Measurements from ENCODE around the gene ENPEP. TPM values are rescaled to one million over a fixed set of nuclear protein-coding genes. Genes with fewer than 3 reads are reported as not detected.

The ENPEP gene
- total and polyA plus RNA-seq, 4 donors: 4.5 to 41.5 (median 25.5) TPM

DNA sequence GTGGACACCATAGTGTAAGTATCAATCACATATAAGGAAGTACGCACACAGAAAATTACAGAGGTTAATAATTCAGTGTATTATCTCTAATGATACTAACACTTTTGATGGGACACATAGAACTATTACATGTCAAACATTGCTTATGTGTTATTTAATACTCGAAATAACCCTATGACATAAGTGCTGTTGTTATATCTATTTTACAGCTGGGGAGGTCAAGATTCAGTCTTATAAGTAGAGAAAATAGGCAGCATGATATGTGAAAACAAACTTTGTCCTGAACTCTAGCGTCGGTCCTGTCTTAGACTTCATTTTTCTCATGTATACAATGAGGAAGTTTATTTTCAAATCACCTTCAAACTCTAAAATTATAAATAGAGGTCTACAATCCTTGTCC is 23.2 kb downstream of the ENPEP start:
- Histone ChIP-seq H3K27me3 (ENCODE audit: control insufficient read depth in 4 of 4, insufficient read depth in 4 of 4, low read length in 3 of 4) (no peaks in the 10 kb centered on the region), H3K27ac (ENCODE audit: low read depth in 1 of 2, low read length in 2 of 2) (no peak overlapping the region), H3K36me3 (ENCODE audit: control insufficient read depth in 4 of 4, insufficient read depth in 3 of 4, low read depth in 1 of 4, low read length in 3 of 4) (peaks cover 0 to 8% (median under 1%) of the 10 kb centered on the region in 4 donors), H3K4me1 (ENCODE audit: control insufficient read depth in 4 of 4, insufficient read depth in 4 of 4, low read length in 3 of 4) (peaks cover 0 to 7% (median 2%) of the 10 kb centered on the region in 4 donors), H3K4me3 (ENCODE audit: low read depth in 1 of 3, low read length in 3 of 3) (no peak overlapping the region), H3K9ac (ENCODE audit: low read depth in 1 of 2, low read length in 2 of 2) (no peak overlapping the region), H3K9me3 (ENCODE audit: control insufficient read depth in 4 of 4, low read length in 3 of 4) (no peaks in the 10 kb centered on the region)
- TF ChIP-seq NR2F2 (IDR thresholded peaks at IDR 0.05) (no peak), MAX (IDR thresholded peaks at IDR 0.05) (no peak), GABPA (IDR thresholded peaks at IDR 0.05 in 1 of 2, conservative IDR thresholded peaks at IDR 0.05 in 1 of 2) (no peak), HNF4A (conservative IDR thresholded peaks at IDR 0.05) (no peak), TAF1 (conservative IDR thresholded peaks at IDR 0.05) (no peak), RXRA (IDR thresholded peaks at IDR 0.05) (no peak), FOXA1 (IDR thresholded peaks at IDR 0.05) (no peak)
- TF ChIP-seq, protein P1, sequence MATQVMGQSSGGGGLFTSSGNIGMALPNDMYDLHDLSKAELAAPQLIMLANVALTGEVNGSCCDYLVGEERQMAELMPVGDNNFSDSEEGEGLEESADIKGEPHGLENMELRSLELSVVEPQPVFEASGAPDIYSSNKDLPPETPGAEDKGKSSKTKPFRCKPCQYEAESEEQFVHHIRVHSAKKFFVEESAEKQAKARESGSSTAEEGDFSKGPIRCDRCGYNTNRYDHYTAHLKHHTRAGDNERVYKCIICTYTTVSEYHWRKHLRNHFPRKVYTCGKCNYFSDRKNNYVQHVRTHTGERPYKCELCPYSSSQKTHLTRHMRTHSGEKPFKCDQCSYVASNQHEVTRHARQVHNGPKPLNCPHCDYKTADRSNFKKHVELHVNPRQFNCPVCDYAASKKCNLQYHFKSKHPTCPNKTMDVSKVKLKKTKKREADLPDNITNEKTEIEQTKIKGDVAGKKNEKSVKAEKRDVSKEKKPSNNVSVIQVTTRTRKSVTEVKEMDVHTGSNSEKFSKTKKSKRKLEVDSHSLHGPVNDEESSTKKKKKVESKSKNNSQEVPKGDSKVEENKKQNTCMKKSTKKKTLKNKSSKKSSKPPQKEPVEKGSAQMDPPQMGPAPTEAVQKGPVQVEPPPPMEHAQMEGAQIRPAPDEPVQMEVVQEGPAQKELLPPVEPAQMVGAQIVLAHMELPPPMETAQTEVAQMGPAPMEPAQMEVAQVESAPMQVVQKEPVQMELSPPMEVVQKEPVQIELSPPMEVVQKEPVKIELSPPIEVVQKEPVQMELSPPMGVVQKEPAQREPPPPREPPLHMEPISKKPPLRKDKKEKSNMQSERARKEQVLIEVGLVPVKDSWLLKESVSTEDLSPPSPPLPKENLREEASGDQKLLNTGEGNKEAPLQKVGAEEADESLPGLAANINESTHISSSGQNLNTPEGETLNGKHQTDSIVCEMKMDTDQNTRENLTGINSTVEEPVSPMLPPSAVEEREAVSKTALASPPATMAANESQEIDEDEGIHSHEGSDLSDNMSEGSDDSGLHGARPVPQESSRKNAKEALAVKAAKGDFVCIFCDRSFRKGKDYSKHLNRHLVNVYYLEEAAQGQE (IDR thresholded peaks at IDR 0.05): no peak
- DNase-seq (ENCODE audit: low spot score): no peak
- WGBS: 66% methylated on average over 4 of the region's 4 CpGs

DNA sequence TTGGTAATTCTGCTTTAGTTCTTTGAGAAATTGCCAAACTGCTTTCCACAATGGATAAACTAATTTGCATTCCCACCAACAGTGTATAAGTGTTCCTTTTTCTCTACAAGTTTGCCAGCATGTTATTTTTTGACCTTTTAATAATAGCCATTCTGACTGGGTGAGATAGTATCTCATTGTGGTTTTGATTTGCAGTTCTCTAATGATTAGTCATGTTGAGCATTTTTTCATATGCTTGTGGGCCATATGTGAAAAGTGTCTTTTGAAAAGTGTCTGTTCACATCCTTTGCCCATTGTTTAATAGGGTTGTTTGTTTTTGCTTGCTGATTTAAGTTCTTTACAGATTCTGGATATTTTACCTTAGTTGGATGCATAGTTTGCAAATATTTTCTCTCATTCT is 25.9 kb downstream of the ENPEP start:
- Histone ChIP-seq H3K27ac (ENCODE audit: low read depth in 1 of 2, low read length in 2 of 2) (no peak overlapping the region), H3K9me3 (ENCODE audit: control insufficient read depth in 4 of 4, low read length in 3 of 4) (no peaks in the 10 kb centered on the region), H3K4me1 (ENCODE audit: control insufficient read depth in 4 of 4, insufficient read depth in 4 of 4, low read length in 3 of 4) (peaks cover 0 to 13% (median 3%) of the 10 kb centered on the region in 4 donors), H3K9ac (ENCODE audit: low read depth in 1 of 2, low read length in 2 of 2) (no peak overlapping the region), H3K36me3 (ENCODE audit: control insufficient read depth in 4 of 4, insufficient read depth in 3 of 4, low read depth in 1 of 4, low read length in 3 of 4) (peaks cover 0 to 5% (median 0%) of the 10 kb centered on the region in 4 donors), H3K4me3 (ENCODE audit: low read depth in 1 of 3, low read length in 3 of 3) (no peak overlapping the region), H3K27me3 (ENCODE audit: control insufficient read depth in 4 of 4, insufficient read depth in 4 of 4, low read length in 3 of 4) (no peaks in the 10 kb centered on the region)
- DNase-seq (ENCODE audit: low spot score): no peak
- no peak for TF ChIP-seq GABPA (IDR thresholded peaks at IDR 0.05 in 1 of 2, conservative IDR thresholded peaks at IDR 0.05 in 1 of 2)
- TF ChIP-seq, protein P1 (IDR thresholded peaks at IDR 0.05): no peak
- no peak for TF ChIP-seq RXRA (IDR thresholded peaks at IDR 0.05)
- TF ChIP-seq NR2F2 (IDR thresholded peaks at IDR 0.05): no peak
- TF ChIP-seq FOXA1 (IDR thresholded peaks at IDR 0.05): no peak
- TF ChIP-seq, protein P2, sequence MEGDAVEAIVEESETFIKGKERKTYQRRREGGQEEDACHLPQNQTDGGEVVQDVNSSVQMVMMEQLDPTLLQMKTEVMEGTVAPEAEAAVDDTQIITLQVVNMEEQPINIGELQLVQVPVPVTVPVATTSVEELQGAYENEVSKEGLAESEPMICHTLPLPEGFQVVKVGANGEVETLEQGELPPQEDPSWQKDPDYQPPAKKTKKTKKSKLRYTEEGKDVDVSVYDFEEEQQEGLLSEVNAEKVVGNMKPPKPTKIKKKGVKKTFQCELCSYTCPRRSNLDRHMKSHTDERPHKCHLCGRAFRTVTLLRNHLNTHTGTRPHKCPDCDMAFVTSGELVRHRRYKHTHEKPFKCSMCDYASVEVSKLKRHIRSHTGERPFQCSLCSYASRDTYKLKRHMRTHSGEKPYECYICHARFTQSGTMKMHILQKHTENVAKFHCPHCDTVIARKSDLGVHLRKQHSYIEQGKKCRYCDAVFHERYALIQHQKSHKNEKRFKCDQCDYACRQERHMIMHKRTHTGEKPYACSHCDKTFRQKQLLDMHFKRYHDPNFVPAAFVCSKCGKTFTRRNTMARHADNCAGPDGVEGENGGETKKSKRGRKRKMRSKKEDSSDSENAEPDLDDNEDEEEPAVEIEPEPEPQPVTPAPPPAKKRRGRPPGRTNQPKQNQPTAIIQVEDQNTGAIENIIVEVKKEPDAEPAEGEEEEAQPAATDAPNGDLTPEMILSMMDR (IDR thresholded peaks at IDR 0.05; ENCODE audit: low read depth, low read length, missing input control): no peak
